HL-60/S4 (cell line): ENCODE measurements around the gene AREL1.
"Not testable (repeated sequence)": the region's sequence is repeated elsewhere in the genome, so short reads cannot be mapped to it uniquely, and the experiment has no call there.

Experiments used
- in situ Hi-C: fragments of 300-500 bp; cut with MboI; formaldehyde crosslinking; loops from 2 replicates; pipeline ENCODE4 v1.14.3; 2022; ENCODE audit warnings: low sequenced_read_pairs

Gene AREL1, protein sequence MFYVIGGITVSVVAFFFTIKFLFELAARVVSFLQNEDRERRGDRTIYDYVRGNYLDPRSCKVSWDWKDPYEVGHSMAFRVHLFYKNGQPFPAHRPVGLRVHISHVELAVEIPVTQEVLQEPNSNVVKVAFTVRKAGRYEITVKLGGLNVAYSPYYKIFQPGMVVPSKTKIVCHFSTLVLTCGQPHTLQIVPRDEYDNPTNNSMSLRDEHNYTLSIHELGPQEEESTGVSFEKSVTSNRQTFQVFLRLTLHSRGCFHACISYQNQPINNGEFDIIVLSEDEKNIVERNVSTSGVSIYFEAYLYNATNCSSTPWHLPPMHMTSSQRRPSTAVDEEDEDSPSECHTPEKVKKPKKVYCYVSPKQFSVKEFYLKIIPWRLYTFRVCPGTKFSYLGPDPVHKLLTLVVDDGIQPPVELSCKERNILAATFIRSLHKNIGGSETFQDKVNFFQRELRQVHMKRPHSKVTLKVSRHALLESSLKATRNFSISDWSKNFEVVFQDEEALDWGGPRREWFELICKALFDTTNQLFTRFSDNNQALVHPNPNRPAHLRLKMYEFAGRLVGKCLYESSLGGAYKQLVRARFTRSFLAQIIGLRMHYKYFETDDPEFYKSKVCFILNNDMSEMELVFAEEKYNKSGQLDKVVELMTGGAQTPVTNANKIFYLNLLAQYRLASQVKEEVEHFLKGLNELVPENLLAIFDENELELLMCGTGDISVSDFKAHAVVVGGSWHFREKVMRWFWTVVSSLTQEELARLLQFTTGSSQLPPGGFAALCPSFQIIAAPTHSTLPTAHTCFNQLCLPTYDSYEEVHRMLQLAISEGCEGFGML

DNA sequence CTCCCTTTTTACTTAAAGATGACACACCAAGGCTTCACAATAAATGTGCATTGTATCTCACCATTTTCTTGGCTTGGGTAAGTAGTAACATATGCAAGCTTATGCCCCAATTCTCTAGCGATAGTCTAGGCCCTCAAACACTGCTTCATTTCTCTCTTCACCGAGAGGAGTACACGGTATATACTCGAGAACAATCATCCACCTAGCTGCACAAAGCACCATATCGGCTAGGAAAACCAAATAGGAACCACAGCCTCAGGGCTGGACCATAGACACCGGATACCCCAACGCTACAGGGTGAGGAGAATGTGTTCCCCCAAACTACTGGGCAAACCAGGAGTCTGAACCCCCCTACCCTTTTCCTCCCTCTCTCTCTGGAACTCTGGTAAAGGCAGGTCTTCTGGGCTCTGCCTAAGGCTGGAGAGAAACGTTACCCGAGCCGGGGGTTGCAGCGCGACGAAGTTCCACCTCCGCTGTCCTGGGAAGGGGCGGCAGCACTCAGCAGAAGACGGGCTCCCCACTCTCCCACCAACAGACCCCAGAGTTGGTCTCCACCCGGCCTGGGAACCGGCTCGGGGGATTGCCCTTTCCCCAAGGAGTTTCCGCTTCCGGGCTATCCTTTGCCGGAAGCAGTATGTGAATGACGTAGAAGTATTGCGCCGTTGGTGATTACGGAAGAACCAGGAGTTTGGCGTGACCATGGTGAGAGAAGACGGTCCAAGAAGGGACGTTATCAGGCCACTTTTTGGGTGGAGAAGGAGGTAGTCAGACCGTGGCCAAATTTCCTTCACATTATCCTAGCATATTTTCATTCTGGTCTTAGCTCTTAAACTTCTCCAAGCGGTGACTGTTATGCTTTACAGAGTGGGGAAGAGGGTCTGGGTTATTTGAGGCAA, at the start of gene AREL1, which contains the start of gene FCF1:
TSS of gene AREL1 (minus strand) at position 582 of the 896 bp plus-strand sequence. CDS start 27,465 bp downstream, outside the sequence.
TSS of gene FCF1 (plus strand) at position 646 of the 896 bp plus-strand sequence. CDS start at position 700, 54 bp downstream.
- in situ Hi-C loops: no loop called here

DNA sequence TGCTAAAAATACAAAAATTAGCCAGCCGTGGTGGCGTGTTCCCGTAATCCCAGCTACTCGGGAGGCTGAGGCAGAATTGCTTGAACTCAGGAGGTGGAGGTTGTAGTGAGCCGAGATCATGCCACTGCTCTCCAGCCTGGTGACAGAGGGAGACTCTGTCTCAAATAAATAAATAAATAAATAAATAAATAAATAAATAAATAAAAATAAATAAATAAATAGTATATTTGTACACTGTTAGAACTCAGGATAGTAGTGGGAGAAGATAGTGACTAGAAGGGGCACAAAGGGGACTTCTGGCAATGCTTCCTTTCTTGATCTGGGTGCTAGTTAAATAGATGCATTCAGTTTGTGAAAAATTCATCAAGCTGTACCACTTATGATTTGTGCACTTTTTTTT, 45.6 kb upstream of the AREL1 start:
- in situ Hi-C loops: not testable (repeated sequence)

DNA sequence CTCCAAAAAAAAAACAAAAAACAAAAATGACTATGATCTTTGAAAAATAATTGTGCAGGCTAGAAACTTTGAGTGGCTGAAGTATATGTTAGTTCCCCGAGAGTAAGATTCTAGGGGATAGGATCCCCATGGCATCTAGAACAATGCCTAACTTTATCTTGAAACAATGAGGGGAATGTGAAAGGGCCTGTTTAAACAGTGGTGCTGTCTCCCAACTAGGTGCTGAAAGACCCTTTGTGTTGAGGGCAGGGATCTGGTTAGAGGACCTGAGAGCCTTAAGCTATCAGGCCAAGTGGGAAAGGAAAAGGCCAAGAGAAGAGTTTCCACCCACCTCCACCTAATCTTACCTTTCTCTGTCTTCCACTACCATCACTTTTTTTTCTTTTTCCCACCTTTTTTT, 43.4 kb upstream of the AREL1 start:
- in situ Hi-C loops: no loop called here

DNA sequence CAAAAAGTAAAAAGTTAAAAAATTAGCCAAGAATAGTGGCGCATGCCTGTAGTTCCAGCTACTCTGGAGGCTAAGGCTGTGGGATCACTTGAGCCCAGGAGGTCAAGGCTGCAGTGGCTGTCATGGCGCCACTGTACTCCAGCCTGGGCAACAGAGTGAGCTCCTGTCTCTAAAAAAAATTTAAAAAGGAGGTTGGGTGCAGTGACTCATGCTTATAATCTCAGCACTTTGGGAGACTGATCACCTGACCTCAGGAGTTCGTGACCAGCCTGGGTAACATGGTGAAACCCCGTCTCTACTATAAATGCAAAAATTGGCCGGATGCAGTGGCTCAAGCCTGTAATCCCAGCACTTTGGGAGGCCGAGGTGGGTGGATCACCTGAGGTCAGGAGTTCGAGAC, 42.0 kb upstream of the AREL1 start:
- in situ Hi-C loops: no loop called here

DNA sequence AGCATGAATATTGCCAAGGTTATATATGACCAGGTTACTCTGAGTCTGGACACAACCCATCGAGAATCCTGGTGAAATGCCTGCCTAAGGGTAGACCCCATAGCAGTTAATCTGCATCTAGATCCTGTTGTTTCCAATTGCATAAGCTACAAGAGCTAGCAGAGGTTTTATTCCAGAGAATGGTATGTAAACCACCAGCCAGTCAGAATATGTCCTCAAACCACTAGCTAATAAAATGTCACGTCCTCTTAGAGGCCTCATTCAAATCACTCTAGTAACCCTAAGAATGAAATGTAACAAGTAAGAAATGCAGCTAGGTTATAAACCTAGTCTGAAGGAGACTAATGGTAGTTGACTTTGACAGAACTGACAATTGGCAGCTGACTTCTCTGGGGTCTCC, 41.3 kb upstream of the AREL1 start:
- in situ Hi-C loops: no loop called here

DNA sequence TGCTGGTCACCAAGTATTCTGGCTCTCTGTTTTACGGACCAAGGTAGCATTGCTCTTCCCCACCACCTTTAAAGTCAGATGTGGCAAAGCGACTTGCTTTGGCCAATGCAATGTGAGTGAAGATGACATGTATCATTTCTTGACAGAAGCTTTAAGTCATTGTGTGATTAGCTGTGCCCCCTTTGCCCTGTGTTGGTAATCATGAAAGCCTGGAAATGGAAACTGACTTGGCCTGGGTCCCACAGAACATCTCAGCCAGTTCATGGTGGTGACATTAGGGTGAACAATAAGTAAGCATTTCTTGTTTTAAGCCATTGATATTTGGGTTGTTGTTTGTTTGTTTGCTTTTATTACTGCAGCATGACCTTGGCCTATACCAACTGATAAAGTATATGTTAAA, 34.4 kb upstream of the AREL1 start:
- in situ Hi-C loops: no loop called here

DNA sequence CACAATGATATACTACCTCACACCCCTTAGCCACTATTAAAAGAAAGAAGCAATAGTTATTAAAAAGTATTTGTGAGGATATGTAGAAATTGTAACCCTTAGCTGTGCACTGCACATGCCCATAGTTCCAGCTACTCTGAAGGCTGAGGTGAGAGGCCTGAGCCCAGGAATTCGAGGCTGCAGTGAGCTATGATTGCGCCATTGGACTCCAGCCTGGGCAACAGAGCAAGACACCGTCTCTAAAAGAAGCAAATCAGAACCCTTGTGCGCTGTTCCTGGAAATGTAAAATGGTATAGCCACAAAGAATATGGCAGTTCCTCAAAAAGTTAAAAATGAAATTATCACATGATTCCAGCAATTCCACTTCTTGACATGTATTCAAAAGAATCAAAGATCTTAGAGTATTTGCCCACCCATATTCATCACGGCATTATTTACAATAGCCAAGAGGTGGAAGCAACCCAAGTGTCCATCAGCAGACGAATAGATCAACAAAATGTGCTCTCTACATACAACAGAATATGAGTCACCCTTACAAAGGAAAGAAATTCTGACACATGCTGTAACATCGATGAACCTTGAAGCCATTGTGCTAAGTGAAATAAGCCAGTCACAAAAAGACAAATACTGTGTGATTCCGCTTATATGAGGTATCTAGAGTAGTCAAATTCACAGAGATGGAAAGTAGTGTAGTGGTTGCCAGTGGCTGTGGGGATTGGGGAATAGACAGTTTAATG, 26.6 kb upstream of the AREL1 start:
- in situ Hi-C loops: no loop called here

DNA sequence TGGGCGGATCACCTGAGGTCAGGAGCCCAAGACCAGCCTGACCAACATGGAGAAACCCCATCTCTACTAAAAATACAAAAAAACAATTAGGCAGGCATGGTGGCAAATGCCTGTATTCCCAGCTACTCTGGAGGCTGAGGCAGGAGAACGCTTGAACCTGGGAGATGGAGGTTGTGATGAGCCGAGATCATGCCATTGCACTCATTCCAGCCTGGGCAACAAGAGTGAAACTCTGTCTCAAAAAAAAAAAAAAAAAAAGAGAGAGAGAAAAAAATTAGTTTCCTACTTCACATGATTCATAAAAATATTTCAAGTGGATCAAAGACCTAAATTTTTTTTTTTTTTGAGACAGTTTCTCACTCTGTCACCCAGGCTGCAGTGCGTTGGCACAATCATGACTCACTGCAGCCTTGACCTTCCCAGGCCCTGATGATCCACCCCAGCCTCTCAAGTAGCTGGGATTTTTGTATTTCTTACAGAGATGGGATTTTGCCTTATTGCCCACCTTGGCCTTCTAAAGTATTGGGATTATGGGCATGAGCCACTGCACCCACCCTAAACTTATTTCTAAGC, 25.0 kb upstream of the AREL1 start:
- in situ Hi-C loops: no loop called here

DNA sequence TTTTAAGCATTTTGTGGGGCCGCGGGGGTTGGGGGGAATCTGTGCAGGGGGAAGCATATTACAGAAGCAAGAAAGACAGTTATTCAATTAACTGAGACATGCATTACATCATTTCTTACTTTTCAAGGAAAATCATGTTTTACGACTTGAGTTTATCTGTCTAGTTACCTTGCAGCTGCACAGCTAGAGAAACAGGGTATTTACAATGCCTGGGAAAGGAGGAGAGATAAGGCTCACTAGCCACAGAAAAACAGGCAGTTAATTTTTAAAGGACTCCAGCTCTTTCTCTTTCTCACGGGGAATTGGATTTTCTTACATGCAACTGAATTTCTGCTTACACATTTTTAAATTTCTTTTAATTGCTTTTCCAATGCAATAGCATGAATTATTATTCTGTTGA, 22.2 kb upstream of the AREL1 start:
- in situ Hi-C loops: no loop called here

DNA sequence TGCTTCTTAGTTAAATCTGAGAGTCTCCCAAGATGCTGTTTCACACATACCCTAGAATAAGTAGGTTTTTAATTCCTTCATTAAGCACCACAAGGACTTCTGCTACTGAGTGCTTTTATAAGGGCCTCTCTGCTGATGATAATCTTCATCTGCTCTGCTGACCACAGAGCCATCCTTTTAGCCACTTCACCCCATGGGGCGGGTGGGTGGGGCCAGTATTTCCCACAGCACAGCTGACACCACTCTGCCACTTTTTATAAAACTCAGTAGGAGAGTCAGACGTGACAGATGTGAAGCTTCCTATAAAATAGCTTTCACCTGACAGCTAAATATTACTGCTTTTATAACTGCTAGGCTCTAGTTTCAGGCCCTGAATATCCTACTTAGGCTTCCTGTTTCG, 20.3 kb upstream of the AREL1 start:
- in situ Hi-C loops: no loop called here

DNA sequence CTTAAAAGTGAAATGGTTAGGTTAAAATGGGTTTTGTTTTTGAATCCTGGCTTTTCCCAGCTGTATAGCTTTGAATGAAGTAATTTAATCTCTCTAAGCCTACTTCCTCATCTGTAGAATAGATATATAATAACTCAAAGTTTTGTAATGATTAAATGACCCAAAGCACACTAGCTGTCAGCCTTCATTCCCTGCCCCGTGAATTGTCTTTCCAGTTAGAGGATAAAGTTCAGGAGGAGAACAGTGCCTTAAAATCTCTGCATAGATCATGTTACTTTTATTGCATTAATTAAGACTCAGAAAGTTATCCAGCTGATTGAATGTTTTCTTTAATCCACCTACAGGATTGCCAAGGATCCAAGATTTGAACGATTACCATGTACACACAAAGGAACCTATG, 19.5 kb upstream of the AREL1 start:
- in situ Hi-C loops: no loop called here

DNA sequence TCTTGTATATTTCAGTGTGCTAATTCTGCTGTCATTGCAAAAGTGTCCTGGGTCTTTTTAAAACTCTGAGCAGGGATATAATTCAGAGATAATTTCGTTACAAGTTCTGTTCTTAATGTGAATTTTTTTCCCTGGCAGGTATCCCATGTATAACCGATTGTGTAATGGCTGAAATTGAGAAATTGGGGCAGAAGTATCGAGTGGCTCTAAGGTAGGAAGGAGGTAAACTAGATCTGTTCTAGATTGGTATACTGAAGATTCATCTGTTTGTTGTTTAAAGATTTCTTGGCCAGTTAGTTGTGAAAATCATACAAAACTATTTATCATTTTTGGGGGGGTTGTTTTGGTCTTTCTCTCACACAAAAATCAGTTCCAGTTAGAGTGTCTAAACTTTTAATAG, 10.3 kb upstream of the AREL1 start:
- in situ Hi-C loops: no loop called here

DNA sequence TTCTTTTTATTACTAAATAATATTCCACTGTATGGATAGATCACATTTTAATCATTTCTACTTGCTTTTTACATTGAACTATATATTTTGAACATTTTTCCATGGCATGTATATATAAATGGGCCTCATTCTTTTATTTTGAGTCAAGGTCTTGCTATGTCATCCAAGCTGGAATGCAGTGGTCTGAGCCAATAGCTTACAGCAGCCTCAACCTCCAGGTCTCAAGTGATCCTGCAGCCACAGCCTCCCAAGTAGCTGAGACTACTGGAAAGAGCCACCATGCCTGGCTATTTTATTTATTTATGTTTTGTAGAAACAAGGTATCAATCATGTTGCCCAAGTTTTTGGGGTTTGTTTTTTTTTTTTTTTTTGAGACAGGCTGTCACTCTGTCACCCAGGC, 7.6 kb upstream of the AREL1 start:
- in situ Hi-C loops: no loop called here

DNA sequence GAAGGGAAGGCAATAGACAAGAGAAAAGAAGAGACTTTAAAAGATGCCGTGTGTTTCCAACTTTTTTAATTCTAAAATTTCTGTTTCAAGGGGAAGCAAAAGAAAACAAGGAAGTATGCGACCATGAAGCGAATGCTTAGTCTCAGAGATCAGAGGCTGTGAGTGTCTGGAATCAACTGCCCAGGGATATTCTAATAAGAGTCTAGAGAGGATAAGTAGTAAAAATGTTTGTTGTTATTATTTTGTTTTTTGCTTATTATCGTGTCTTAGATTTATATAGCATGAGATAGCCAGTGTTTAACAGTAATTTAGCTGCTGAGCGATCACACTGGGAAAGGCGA, 485 bp upstream of the AREL1 start:
- in situ Hi-C loops: no loop called here

DNA sequence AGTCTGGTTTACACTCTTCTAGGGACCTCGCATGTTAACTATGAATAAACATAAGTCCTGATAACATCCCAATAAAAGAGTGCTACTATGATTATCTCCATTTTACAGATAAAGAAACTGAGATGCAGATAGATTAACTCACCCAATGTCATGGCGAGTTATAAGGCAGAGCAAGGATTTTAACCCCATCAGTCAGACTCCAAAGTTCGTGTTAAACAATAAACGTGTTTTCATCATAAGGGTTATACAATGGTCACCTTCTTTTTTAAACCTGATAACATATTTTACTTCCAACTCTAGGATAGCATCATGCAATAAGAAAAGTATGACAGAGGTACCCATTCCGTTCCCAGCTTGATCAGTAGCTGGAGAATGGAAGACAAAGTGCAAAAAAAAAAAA, 1.2 kb downstream of the AREL1 start:
- in situ Hi-C loops: no loop called here

DNA sequence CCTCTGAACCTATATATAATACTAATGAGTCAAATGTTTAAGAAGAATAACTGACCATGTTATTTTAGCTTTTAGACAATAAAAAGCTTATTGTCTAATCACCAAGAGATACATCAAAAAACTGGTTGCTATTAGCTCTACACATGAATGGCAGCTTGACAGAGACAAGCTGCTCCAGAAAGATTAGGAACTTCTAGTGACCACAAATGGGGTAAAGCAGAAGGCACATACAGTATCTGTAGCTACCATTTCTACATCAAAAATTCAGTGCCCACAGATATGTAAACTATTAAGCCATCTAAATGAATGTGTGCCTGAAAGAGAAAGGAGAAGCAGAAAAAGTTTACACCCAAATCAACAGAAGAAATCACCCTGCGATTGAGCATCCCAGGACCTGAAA, 2.4 kb downstream of the AREL1 start:
- in situ Hi-C loops: no loop called here

DNA sequence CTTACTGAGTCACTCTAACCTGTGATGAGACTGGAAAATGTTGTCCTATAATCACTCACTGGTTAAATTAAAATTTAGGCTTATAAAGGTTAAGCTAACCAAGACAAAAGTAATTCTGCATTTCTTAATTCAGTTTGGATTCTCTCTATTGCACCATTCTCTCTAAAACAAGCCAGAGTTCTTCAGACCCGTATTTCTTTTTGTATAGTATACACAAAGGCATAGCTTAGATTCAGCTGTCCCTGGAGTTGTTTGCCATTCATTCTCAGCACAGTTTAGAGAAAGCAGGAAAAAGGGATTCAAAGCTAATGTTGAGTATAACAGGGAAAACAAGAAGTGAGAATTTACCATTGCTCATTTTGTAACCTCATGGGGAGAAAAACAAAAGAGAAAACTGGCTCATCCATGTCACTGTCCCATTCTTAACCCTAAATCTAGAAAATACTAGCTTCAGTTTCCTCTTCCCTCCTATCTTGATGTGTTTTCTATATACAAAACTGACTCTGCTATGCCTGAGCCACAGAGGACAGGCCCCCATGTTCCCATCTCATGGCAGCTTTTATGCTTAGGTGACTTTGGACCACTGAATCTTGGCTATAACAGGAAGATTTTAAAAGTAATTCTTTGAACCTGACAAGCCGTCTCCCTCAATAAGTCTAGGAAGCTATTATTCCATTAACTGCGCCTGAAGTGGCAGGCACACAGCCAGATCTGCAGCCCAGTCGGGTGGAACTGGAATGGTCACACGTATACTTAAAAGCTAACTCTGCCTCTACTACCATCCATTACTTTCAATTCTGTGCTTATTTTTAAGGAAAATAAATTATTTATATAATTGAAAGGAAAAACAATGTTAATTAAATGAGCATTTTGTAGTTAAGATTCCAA, 7.0 kb downstream of the AREL1 start:
- in situ Hi-C loops: no loop called here

DNA sequence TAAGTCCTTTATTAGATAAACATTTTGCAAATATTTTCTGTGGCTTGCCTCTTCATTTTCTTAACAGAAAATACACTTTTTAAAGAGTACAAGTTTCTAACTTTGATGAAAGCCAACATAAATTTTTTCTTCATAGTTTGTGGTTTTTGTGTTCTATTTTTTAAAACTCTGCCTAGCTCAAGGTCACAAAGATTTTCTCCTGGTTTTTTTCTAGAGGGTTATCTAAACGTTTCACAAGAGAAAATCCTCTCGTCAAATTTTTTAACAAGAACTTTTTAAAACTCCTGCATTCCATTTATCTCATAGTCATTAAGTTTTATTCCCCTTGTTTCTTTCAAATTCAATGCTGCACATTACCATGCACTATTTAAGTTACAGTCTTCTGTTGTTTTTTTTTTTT, 8.2 kb downstream of the AREL1 start:
- in situ Hi-C loops: no loop called here

DNA sequence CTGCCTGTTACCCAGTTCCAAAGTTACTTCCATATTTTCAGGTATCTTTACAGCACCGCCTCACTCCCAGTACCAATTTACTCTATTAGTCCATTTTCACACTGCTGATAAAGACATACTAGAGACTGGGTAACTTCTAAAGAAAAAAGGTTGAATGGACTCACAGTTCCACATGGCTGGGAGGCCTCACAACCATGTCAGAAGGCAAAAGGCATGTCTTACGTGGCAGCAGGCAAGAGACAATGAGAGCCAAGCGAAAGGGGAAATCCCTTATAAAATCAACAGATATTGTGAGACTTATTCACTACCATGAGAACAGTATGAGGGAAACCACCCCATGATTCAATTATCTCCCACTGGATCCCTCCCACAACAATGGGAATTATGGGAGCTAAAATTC, 9.8 kb downstream of the AREL1 start:
- in situ Hi-C loops: no loop called here
